Mammary microvascular endothelial cell (primary cell): ENCODE measurements around the gene FOLR1. TPM values are rescaled to one million over a fixed set of nuclear protein-coding genes. Genes with fewer than 3 reads are reported as not detected.

Experiments
- total RNA-seq: library from RNA; depleted of rRNA; stranded (reverse); fragments of >200 nt; gene quantifications from 2 replicates; pipeline ENCODE4 v1.2.3, GENCODE V29; 2015

Gene FOLR1
- not detected in 2 replicates for total RNA-seq

GRCh38 chr11:72191961-72192381, at the start of gene FOLR1:
FOLR1 (plus strand) TSS chr11:72192140; CDS start chr11:72192174, 34 bp downstream.

GRCh38 chr11:72216638-72217037, 24.7 kb downstream of the FOLR1 start, which contains the start of gene FOLR2:
FOLR2 (plus strand) TSS chr11:72216794; CDS start chr11:72218585, 1,791 bp downstream.

GRCh38 chr11:72224564-72225410, 32.8 kb downstream of the FOLR1 start, which contains the start of gene INPPL1:
INPPL1 (plus strand) TSS chr11:72224767; CDS start chr11:72224985, 218 bp downstream.

GRCh38 chr11:72244060-72244360, 52.1 kb downstream of the FOLR1 start, which contains the start of gene PHOX2A:
PHOX2A (minus strand) TSS chr11:72244176; CDS start chr11:72244004, 172 bp downstream.

Other genes with a start within 250 kb of the FOLR1 start
- 4.9 and 6.4 TPM in 2 replicates for gene IL18BP, start 193.2 kb upstream of the FOLR1 start, total RNA-seq
- gene NUMA1, start 111.6 kb upstream of the FOLR1 start, total RNA-seq = 102 and 108 TPM in 2 replicates
- 1.2 and 2.6 TPM in 2 replicates for gene LRRC51, start 111.3 kb upstream of the FOLR1 start, total RNA-seq
- gene LAMTOR1, start 88.8 kb upstream of the FOLR1 start, total RNA-seq = 168 and 171 TPM in 2 replicates
- not detected in 2 replicates for gene TOMT, start 86.2 kb upstream of the FOLR1 start, total RNA-seq
- 40.7 and 48.8 TPM in 2 replicates for gene ANAPC15, start 79.4 kb upstream of the FOLR1 start, total RNA-seq
- gene FOLR3, start 56.4 kb upstream of the FOLR1 start, total RNA-seq = not detected in 2 replicates
- not detected in 2 replicates for gene FOLR2, start 24.7 kb downstream of the FOLR1 start, total RNA-seq
- 41.3 and 42.8 TPM in 2 replicates for gene INPPL1, start 32.6 kb downstream of the FOLR1 start, total RNA-seq
- not detected in 2 replicates for gene PHOX2A, start 52.0 kb downstream of the FOLR1 start, total RNA-seq
- 37.9 and 40.8 TPM in 2 replicates for gene CLPB, start 242.4 kb downstream of the FOLR1 start, total RNA-seq